ENCODE results near the gene SH3BGRL3.

SH3BGRL3 gene

GRCh38 chr1:26314501-26314900, 34.6 kb downstream of the SH3BGRL3 start:
- no peak overlapping the region for H3K4me3 ChIP-seq (ENCODE audit: low read depth, low read length)
- TF ChIP-seq CTCF (conservative IDR thresholded peaks at IDR 0.05; ENCODE audit: low read depth, low read length) = no peak
- DNase-seq (ENCODE audit: low read depth) = no peak

GRCh38 chr1:26315874-26316850, 36.3 kb downstream of the SH3BGRL3 start:
- H3K4me3 ChIP-seq (ENCODE audit: low read depth, low read length) = no peak overlapping the region
- no peak for TF ChIP-seq CTCF (conservative IDR thresholded peaks at IDR 0.05; ENCODE audit: low read depth, low read length)
- DNase-seq (ENCODE audit: low read depth) = no peak

DNA sequence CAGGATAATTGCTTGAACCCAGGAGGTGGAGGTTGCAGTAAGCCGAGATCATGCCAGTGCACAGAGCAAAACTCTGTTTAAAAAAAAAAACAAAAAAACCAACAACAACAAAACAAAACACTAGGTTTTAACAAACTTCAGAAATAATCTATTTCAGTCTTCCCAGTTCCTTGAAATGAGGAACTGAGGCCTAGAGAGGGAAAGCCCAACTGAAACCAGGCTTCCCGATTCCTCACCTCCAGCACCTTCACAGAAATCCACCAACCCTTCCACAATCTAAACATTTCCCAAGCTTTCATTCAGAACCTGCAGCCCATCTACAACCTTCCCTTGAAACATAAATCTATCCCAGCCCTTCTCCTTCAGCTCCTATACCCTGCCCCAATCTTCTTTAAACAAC, 37.3 kb downstream of the SH3BGRL3 start:
- no peak for TF ChIP-seq CTCF (conservative IDR thresholded peaks at IDR 0.05; ENCODE audit: low read depth, low read length)
- no peak overlapping the region for H3K4me3 ChIP-seq (ENCODE audit: low read depth, low read length)
- DNase-seq (ENCODE audit: low read depth) = no peak

GRCh38 chr1:26317612-26318337, 37.9 kb downstream of the SH3BGRL3 start, which contains the start of gene CD52:
Gene CD52 (plus strand): TSS chr1:26317958. CDS start chr1:26318018, 60 bp downstream.
- H3K4me3 ChIP-seq (ENCODE audit: low read depth, low read length) = no peak within 1 kb of the TSS
- no peak for TF ChIP-seq CTCF (conservative IDR thresholded peaks at IDR 0.05; ENCODE audit: low read depth, low read length)
- no peak for DNase-seq (ENCODE audit: low read depth)

GRCh38 chr1:26318338-26319064, 38.6 kb downstream of the SH3BGRL3 start:
- no peak for TF ChIP-seq CTCF (conservative IDR thresholded peaks at IDR 0.05; ENCODE audit: low read depth, low read length)
- DNase-seq (ENCODE audit: low read depth) = no peak

DNA sequence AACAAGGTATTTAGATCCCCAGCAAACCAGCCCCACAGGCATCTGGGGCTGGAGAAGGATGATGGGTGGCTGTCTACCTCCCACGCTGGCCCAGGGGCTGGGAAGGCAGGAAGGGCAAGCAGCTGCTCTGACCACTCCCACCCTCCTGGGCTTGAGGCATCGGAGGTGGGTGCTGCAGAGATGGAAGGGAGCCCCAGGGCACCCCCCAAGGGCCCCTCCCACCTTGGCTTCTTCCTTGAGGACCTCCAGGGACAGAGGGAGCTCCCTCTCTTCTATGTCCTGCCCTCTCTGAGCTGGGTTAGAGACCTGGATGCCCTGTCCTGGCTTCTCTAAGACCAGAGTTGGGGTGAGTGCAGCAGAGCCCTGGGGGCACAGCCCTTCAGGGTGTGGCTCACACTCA, 41.0 kb downstream of the SH3BGRL3 start:
- TF ChIP-seq CTCF (conservative IDR thresholded peaks at IDR 0.05; ENCODE audit: low read depth, low read length) = no peak
- no peak overlapping the region for H3K4me3 ChIP-seq (ENCODE audit: low read depth, low read length)
- no peak for DNase-seq (ENCODE audit: low read depth)

More at GRCh38 chr1:26318338-26319064, 38.6 kb downstream of the SH3BGRL3 start:
- H3K4me3 ChIP-seq (ENCODE audit: low read depth, low read length) = no peak overlapping the region
